Activated CD4-positive, CD25-positive, alpha-beta regulatory T cell (primary cell): Measurements from ENCODE around the gene PACS2.

Source experiments
- DNase-seq, 4 experiments: peaks; one replicate each; lab custom pipeline; 2025; lab: John Stamatoyannopoulos, UW

The PACS2 gene

GRCh38 chr14:105421723-105422615, 107.4 kb downstream of the PACS2 start:
- DNase-seq: no peak

GRCh38 chr14:105422695-105423487, 108.3 kb downstream of the PACS2 start:
- DNase-seq: no peak

- DNase-seq: no peak
Measured at GRCh38 chr14:105423488-105424195, 109.1 kb downstream of the PACS2 start.

GRCh38 chr14:105424861-105425260, 110.3 kb downstream of the PACS2 start:
- no peak for DNase-seq

- DNase-seq: no peak
Measured at GRCh38 chr14:105425823-105426247, 111.3 kb downstream of the PACS2 start.

GRCh38 chr14:105426416-105427130, 112.0 kb downstream of the PACS2 start:
- DNase-seq: no peak

GRCh38 chr14:105427412-105427811, 112.9 kb downstream of the PACS2 start:
- no peak for DNase-seq

GRCh38 chr14:105427936-105428485, 113.5 kb downstream of the PACS2 start:
- DNase-seq: no peak

GRCh38 chr14:105430042-105430441, 115.5 kb downstream of the PACS2 start:
- no peak for DNase-seq

- no peak for DNase-seq
Measured at GRCh38 chr14:105430565-105430964, 116.0 kb downstream of the PACS2 start.

- DNase-seq: no peak
Measured at GRCh38 chr14:105431256-105431655, 116.7 kb downstream of the PACS2 start.

GRCh38 chr14:105432657-105433056, 118.1 kb downstream of the PACS2 start:
- DNase-seq: no peak

- no peak for DNase-seq
Measured at GRCh38 chr14:105433161-105433605, 118.6 kb downstream of the PACS2 start.

- DNase-seq: no peak
Measured at GRCh38 chr14:105436402-105436801, 121.9 kb downstream of the PACS2 start.

- no peak for DNase-seq
Measured at GRCh38 chr14:105436891-105437722, 122.6 kb downstream of the PACS2 start.

GRCh38 chr14:105437723-105438500, 123.4 kb downstream of the PACS2 start:
- no peak for DNase-seq

- no peak for DNase-seq
Measured at GRCh38 chr14:105439179-105439578, 124.6 kb downstream of the PACS2 start.

GRCh38 chr14:105439710-105440553, 125.4 kb downstream of the PACS2 start:
- DNase-seq: no peak

GRCh38 chr14:105440554-105440900, 126.0 kb downstream of the PACS2 start:
- no peak for DNase-seq
